Aorta (tissue), 5 donors: ENCODE measurements around the gene EXOC4. TPM values are rescaled to one million over a fixed set of nuclear protein-coding genes. Genes with fewer than 3 reads are reported as not detected.

Experiments
- ATAC-seq: fragments of 200-7000 bp; cut with Tn5 transposase; one replicate; pipeline ENCODE4 v1.9.1; 2022; ENCODE audit warnings: moderate library complexity; ENCODE audit not compliant: low FRiP score
- DNase-seq, 2 donors: peaks; one replicate each; pipeline ENCODE4 v3.0.0-alpha.2; 2020
- H3K27ac ChIP-seq, 2 donors: one replicate each; pipeline ENCODE4 v1.5.1; 2013; ENCODE audit warnings: low read length in 2 of 2, mild to moderate bottlenecking in 2 of 2, moderate library complexity in 2 of 2, control low read depth in 1 of 2, inconsistent platforms in 1 of 2, low read depth in 1 of 2
- H3K27me3 ChIP-seq, 2 donors: one replicate each; pipeline ENCODE4 v1.6.1; 2013; ENCODE audit warnings: control low read depth in 1 of 2, low read length in 1 of 2, mild to moderate bottlenecking in 1 of 2, moderate library complexity in 1 of 2; ENCODE audit not compliant: insufficient read depth in 2 of 2, control insufficient read depth in 1 of 2
- H3K36me3 ChIP-seq, 2 donors: one replicate each; pipeline ENCODE4 v1.6.1; 2013; ENCODE audit warnings: control low read depth in 1 of 2, low read length in 1 of 2, mild to moderate bottlenecking in 1 of 2; ENCODE audit not compliant: insufficient read depth in 2 of 2, control insufficient read depth in 1 of 2
- H3K4me1 ChIP-seq, 2 donors: one replicate each; pipeline ENCODE4 v1.6.1; 2013; ENCODE audit warnings: low read length in 2 of 2, control low read depth in 1 of 2, mild to moderate bottlenecking in 1 of 2, moderate library complexity in 1 of 2; ENCODE audit not compliant: insufficient read depth in 2 of 2, control insufficient read depth in 1 of 2
- H3K4me3 ChIP-seq, 2 donors: one replicate each; pipeline ENCODE4 v1.5.1; 2013; ENCODE audit warnings: low read length in 2 of 2, control low read depth in 1 of 2, mild to moderate bottlenecking in 1 of 2
- H3K9me3 ChIP-seq: one replicate; pipeline ENCODE4 v1.6.1; 2013; ENCODE audit warnings: mild to moderate bottlenecking, low read length; ENCODE audit not compliant: control insufficient read depth
- WGBS, 2 donors: extraction: QIAGEN DNeasy Blood & Tissue Kit; methylation state at CpG; one replicate each; pipeline ENCODE4 v1.1.7; 2013; 5-methylcytosine and 5-hydroxymethylcytosine counted together
- intact Hi-C, 2 donors: fragments of 100-400 bp; cut with DNase I; formaldehyde crosslinking; loops; one replicate each; pipeline versions ENCODE4 v1.14.2 to v1.15.0; 2022
- polyA plus RNA-seq, 2 donors: library from polyadenylated mRNA; stranded (reverse); fragments of 200-250 nt; gene quantifications; one replicate each; pipeline ENCODE4 v1.2.3, GENCODE V29; 2013
- total RNA-seq, 2 donors: library from RNA; stranded (reverse); fragmentation: NEBNext Ultra II Directional; extraction: Animal tissue kit (Norgen Biotek cat#: 25700); gene quantifications; one replicate each; pipeline ENCODE4 v1.2.1, GENCODE V29; 2021
- donor health status: healthy with polysubstance abuse.
- donor health status: Bipolar disorder and iron deficiency.
- donor health status: DM: no; HTN: no; CAD: no.
- donor health status: DM: no; HTN: no; CAD: no.
- donor health status: DM: yes; HTN: yes; CAD: no.

Gene EXOC4
- total and polyA plus RNA-seq, 4 donors = 19.9 to 109 (median 45.9) TPM

- Histone ChIP-seq H3K27ac (no peak overlapping the region), H3K9me3 (no peaks in the 10 kb centered on the region), H3K4me1 (no peaks in the 10 kb centered on the region), H3K4me3 (no peak overlapping the region), H3K27me3 (no peaks in the 10 kb centered on the region), H3K36me3 (no peaks in the 10 kb centered on the region)
- WGBS, 2 donors = 77 to 81% methylated on average over 1 of the region's 1 CpG
- intact Hi-C loops = no loop called here
- ATAC-seq (no peak), DNase-seq (no peak)
Observed at GRCh38 chr7:133394369-133394768, 141.5 kb downstream of the EXOC4 start.

- H3K27ac ChIP-seq = no peak overlapping the region
- H3K4me1 ChIP-seq = no peaks in the 10 kb centered on the region
- no peaks in the 10 kb centered on the region for H3K9me3 ChIP-seq
- H3K27me3 ChIP-seq = no peaks in the 10 kb centered on the region
- H3K36me3 ChIP-seq = no peaks in the 10 kb centered on the region
- H3K4me3 ChIP-seq = no peak overlapping the region
- DNase-seq (no peak), ATAC-seq (no peak)
- intact Hi-C loops = no loop called here
- 74 to 81% methylated on average over 1 of the region's 1 CpG for WGBS, 2 donors
Observed at GRCh38 chr7:133395551-133395950, 142.7 kb downstream of the EXOC4 start.

GRCh38 chr7:133398506-133398905, 145.6 kb downstream of the EXOC4 start:
- Histone ChIP-seq H3K4me3 (no peak overlapping the region), H3K4me1 (peaks cover 0 to 2% of the 10 kb centered on the region in 2 donors), H3K27ac (no peak overlapping the region), H3K9me3 (no peaks in the 10 kb centered on the region), H3K27me3 (no peaks in the 10 kb centered on the region), H3K36me3 (no peaks in the 10 kb centered on the region)
- intact Hi-C loops = no loop called here
- ATAC-seq (no peak), DNase-seq (no peak)
- 76 to 86% methylated on average over 3 of the region's 3 CpGs for WGBS, 2 donors

GRCh38 chr7:133401225-133401624, 148.3 kb downstream of the EXOC4 start:
- Histone ChIP-seq H3K27me3 (no peaks in the 10 kb centered on the region), H3K4me1 (peaks cover 0 to 2% of the 10 kb centered on the region in 2 donors), H3K36me3 (no peaks in the 10 kb centered on the region), H3K4me3 (no peak overlapping the region), H3K27ac (no peak overlapping the region), H3K9me3 (no peaks in the 10 kb centered on the region)
- WGBS, 2 donors = 82 to 84% methylated on average over 1 of the region's 1 CpG
- DNase-seq (no peak), ATAC-seq (no peak)
- intact Hi-C loops = no loop called here

- H3K27ac ChIP-seq = no peak overlapping the region
- WGBS, 2 donors = 95 to 100% methylated on average over 2 of the region's 2 CpGs
- ATAC-seq = no peak
Observed at GRCh38 chr7:133408212-133408611, 155.3 kb downstream of the EXOC4 start.

GRCh38 chr7:133409421-133409820, 156.5 kb downstream of the EXOC4 start:
- DNase-seq (no peak), ATAC-seq (no peak)
- H3K27ac ChIP-seq = no peak overlapping the region
- H3K4me1 ChIP-seq = no peaks in the 10 kb centered on the region
- H3K27me3 ChIP-seq = no peaks in the 10 kb centered on the region
- H3K9me3 ChIP-seq = no peaks in the 10 kb centered on the region
- H3K4me3 ChIP-seq = no peak overlapping the region
- intact Hi-C loops = no loop called here
- 41 to 48% methylated on average over 2 of the region's 2 CpGs for WGBS, 2 donors
- no peaks in the 10 kb centered on the region for H3K36me3 ChIP-seq

More at GRCh38 chr7:133408212-133408611, 155.3 kb downstream of the EXOC4 start:
- DNase-seq = no peak
- H3K27me3 ChIP-seq = no peaks in the 10 kb centered on the region
- H3K4me3 ChIP-seq = no peak overlapping the region
- intact Hi-C loops = no loop called here
- no peaks in the 10 kb centered on the region for H3K4me1 ChIP-seq
- H3K36me3 ChIP-seq = no peaks in the 10 kb centered on the region
- H3K9me3 ChIP-seq = no peaks in the 10 kb centered on the region

- DNase-seq (no peak), ATAC-seq (no peak)
- H3K9me3 ChIP-seq = no peaks in the 10 kb centered on the region
- H3K27me3 ChIP-seq = no peaks in the 10 kb centered on the region
- intact Hi-C loops = no loop called here
- no peaks in the 10 kb centered on the region for H3K4me1 ChIP-seq
- H3K27ac ChIP-seq = no peak overlapping the region
- H3K36me3 ChIP-seq = no peaks in the 10 kb centered on the region
- 64 to 75% methylated on average over 1 of the region's 1 CpG for WGBS, 2 donors
- H3K4me3 ChIP-seq = no peak overlapping the region
Observed at GRCh38 chr7:133409966-133410365, 157.1 kb downstream of the EXOC4 start.

GRCh38 chr7:133411395-133411794, 158.5 kb downstream of the EXOC4 start:
- intact Hi-C loops = no loop called here
- Histone ChIP-seq H3K9me3 (no peaks in the 10 kb centered on the region), H3K4me1 (no peaks in the 10 kb centered on the region), H3K4me3 (no peak overlapping the region), H3K27ac (no peak overlapping the region), H3K27me3 (no peaks in the 10 kb centered on the region), H3K36me3 (no peaks in the 10 kb centered on the region)
- ATAC-seq = no peak
- DNase-seq = no peak
- 59 to 68% methylated on average over 2 of the region's 2 CpGs for WGBS, 2 donors

- ATAC-seq = no peak
- no peak overlapping the region for H3K27ac ChIP-seq
- intact Hi-C loops = no loop called here
Observed at GRCh38 chr7:133412942-133413341, 160.1 kb downstream of the EXOC4 start.

More at GRCh38 chr7:133412942-133413341, 160.1 kb downstream of the EXOC4 start:
- Histone ChIP-seq H3K4me3 (no peak overlapping the region), H3K9me3 (no peaks in the 10 kb centered on the region), H3K4me1 (no peaks in the 10 kb centered on the region), H3K36me3 (no peaks in the 10 kb centered on the region), H3K27me3 (no peaks in the 10 kb centered on the region)
- no peak for DNase-seq
- 40 to 41% methylated on average over 3 of the region's 3 CpGs for WGBS, 2 donors
